Activated CD4-positive, alpha-beta memory T cell treated with anti-CD3 and anti-CD28 coated beads, Interleukin-2, amount 10 ng/mL, durations not matched to agents 7 days and 5 days (primary cell): ENCODE data around the gene SPATA31A6. TPM values are rescaled to one million over a fixed set of nuclear protein-coding genes. Genes with fewer than 3 reads are reported as not detected.
"Not testable (repeated sequence)": the region's sequence is repeated elsewhere in the genome, so short reads cannot be mapped to it uniquely, and the experiment has no call there.

Experiments used
- CTCF ChIA-PET: fragments of 350-600 bp; sonication (Branson Sonifier 250); formaldehyde crosslinking; loops from one replicate; lab custom pipeline; 2021; ENCODE audit warnings: antibody characterized with exemption, inconsistent platforms; lab: Charles Lee
- POLR2A ChIA-PET: fragments of 350-600 bp; sonication (Branson Sonifier 250); formaldehyde crosslinking; loops from one replicate; lab custom pipeline; 2021; ENCODE audit warnings: antibody characterized with exemption; lab: Charles Lee
- DNase-seq: peaks from one replicate; pipeline ENCODE4 v3.0.0-alpha.2; 2020
- H3K27ac Mint-ChIP-seq: one replicate; pipeline ENCODE4 v1.8.0; 2021; ENCODE audit warnings: mild to moderate bottlenecking, mixed read lengths
- H3K27me3 Mint-ChIP-seq: one replicate; pipeline ENCODE4 v1.8.0; 2021; ENCODE audit warnings: mixed read lengths
- H3K36me3 Mint-ChIP-seq: one replicate; pipeline ENCODE4 v1.8.0; 2021; ENCODE audit warnings: low read depth, mixed read lengths
- H3K4me1 Mint-ChIP-seq: one replicate; pipeline ENCODE4 v1.8.0; 2021; ENCODE audit warnings: mixed read lengths
- H3K4me3 Mint-ChIP-seq: one replicate; pipeline ENCODE4 v1.8.0; 2021; ENCODE audit warnings: mild to moderate bottlenecking, mixed read lengths
- H3K9me3 Mint-ChIP-seq: one replicate; pipeline ENCODE4 v1.8.0; 2021; ENCODE audit warnings: mixed read lengths
- total RNA-seq, 2 experiments: library from RNA; stranded (reverse); gene quantifications; one replicate each; pipeline ENCODE4 v1.2.3, GENCODE V29; 2021

SPATA31A6 gene
- total RNA-seq: not detected

DNA sequence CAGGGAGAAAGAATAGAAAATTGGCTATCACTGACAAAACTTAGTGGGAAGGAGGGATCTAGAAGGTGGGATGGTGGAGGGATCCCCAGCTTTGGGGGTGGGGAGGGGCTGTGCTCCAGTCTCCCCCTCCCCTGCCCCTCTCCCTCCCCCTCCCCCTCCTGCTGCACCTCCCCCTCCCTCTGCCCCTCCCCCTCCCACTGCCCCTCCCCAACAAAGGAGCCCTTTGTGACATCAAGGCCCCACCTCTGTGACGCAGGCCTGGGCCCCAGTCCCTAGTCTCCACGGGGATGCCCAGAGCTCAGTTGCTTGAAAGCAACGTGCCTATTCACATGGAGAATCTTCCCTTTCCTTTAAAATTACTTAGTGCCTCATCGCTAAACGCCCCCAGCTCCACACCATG, at the start of gene SPATA31A6:
Gene SPATA31A6 (plus strand): TSS at position 301 of the 400 bp plus-strand sequence. CDS start 29 bp downstream, at position 330.
- H3K27me3 Mint-ChIP-seq, H3K27ac Mint-ChIP-seq, H3K4me1 Mint-ChIP-seq, DNase-seq, H3K36me3 Mint-ChIP-seq, H3K4me3 Mint-ChIP-seq, POLR2A ChIA-PET, H3K9me3 Mint-ChIP-seq, CTCF ChIA-PET: not testable (repeated sequence)

DNA sequence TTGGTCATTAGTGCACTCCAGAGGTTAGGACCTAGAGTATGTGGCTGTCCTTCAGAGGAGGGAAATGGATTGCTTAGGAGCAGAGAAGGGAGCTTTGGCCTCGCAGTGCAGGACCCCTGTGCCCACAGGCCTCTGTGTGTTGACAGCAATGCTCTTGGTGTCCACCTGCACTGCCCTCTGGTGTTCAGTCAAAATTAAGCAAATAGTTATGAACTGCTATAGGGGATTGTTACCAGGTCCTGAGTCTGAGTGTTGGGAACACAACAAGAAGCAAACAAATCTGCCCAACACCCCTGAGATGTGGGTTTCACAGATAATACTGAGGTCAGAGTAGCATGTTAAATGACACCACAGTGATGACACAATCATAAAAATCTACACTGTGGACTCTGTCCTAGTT, 23.2 kb upstream of the SPATA31A6 start:
- H3K9me3 Mint-ChIP-seq, CTCF ChIA-PET, H3K27me3 Mint-ChIP-seq, DNase-seq, H3K27ac Mint-ChIP-seq, POLR2A ChIA-PET, H3K4me3 Mint-ChIP-seq, H3K4me1 Mint-ChIP-seq, H3K36me3 Mint-ChIP-seq: not testable (repeated sequence)

DNA sequence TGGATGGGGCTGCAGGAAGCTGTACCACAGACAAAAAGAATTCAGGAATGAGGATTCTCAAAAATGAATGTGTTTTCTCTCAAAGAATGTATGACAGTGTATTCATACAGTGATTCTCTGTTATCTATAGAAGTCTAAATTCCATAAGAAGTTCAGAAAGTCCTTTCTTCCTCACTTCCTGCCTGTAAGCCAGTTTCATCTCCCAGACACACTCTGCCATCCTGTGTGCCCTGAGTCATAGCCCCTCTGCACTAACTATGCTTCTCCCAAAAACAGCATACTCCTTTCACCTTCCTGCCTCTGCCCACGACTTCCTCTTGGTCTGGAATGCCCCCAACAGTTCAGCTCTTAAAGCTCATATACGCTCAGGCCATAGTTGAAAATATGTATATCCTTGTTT, 36.4 kb downstream of the SPATA31A6 start:
- H3K4me3 Mint-ChIP-seq, H3K27me3 Mint-ChIP-seq, CTCF ChIA-PET, H3K27ac Mint-ChIP-seq, DNase-seq, H3K36me3 Mint-ChIP-seq, H3K9me3 Mint-ChIP-seq, H3K4me1 Mint-ChIP-seq, POLR2A ChIA-PET: not testable (repeated sequence)

DNA sequence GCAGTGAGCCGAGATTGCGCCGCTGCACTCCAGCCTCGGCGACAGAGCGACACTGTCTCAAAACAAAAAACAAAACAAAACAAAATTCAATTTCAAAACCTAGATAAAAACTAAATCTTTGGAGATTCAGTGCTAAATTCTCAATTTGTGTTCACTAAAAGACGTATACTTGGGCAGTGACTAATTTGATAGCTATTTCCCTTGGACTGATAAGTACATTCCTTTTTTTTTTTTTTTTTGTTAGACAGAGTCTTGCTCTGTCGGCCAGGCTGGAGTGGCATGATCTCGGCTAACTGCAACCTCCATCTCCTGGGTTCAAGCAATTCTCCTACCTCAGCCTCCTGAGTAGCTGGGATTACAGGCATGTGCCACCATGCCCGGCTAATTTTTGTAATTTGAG, 39.8 kb downstream of the SPATA31A6 start:
- H3K9me3 Mint-ChIP-seq, H3K27me3 Mint-ChIP-seq, H3K4me3 Mint-ChIP-seq, H3K27ac Mint-ChIP-seq, POLR2A ChIA-PET, H3K36me3 Mint-ChIP-seq, DNase-seq, CTCF ChIA-PET, H3K4me1 Mint-ChIP-seq: not testable (repeated sequence)

DNA sequence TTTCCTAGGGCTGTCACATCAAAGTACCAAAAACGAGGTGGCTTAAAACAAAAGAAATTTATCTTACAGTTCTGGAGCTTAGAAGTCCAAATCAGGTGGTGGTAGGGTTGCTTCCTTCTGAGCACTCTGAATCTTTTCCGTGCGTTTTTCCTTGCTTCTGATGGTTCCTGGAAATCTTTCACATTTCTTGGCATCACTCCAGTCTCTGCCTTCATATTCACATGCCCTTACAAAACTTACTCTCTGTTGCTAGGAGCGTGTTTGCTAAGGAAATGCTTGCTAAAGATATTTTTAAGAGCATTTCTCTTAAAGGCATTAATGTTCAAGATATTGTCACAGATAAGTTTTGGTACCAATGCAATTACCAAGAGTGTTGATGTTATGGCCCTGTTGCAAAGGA, 49.6 kb downstream of the SPATA31A6 start:
- H3K4me3 Mint-ChIP-seq, H3K9me3 Mint-ChIP-seq, CTCF ChIA-PET, H3K4me1 Mint-ChIP-seq, H3K27me3 Mint-ChIP-seq, DNase-seq, H3K27ac Mint-ChIP-seq, POLR2A ChIA-PET, H3K36me3 Mint-ChIP-seq: not testable (repeated sequence)

DNA sequence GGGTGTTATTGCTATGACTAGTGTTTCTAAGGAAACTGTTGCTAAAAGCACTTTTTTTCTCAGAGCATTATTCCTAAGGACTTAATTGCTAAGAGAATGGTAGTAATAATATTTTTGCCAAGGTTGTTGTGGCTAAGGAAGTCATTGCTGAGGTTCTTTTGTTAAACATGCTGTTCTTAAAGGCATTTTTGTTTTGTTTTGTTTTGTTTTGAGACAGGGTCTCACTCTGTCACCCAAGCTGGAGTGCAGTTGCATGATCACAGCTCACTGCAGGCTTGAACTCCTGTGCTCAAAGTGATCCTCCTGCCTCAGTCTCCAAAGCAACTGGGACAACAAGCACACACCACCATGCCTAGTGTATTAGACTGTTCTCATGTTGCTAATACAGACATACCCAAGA, 51.2 kb downstream of the SPATA31A6 start:
- CTCF ChIA-PET, H3K27me3 Mint-ChIP-seq, H3K27ac Mint-ChIP-seq, H3K36me3 Mint-ChIP-seq, H3K4me1 Mint-ChIP-seq, H3K9me3 Mint-ChIP-seq, H3K4me3 Mint-ChIP-seq, DNase-seq, POLR2A ChIA-PET: not testable (repeated sequence)

DNA sequence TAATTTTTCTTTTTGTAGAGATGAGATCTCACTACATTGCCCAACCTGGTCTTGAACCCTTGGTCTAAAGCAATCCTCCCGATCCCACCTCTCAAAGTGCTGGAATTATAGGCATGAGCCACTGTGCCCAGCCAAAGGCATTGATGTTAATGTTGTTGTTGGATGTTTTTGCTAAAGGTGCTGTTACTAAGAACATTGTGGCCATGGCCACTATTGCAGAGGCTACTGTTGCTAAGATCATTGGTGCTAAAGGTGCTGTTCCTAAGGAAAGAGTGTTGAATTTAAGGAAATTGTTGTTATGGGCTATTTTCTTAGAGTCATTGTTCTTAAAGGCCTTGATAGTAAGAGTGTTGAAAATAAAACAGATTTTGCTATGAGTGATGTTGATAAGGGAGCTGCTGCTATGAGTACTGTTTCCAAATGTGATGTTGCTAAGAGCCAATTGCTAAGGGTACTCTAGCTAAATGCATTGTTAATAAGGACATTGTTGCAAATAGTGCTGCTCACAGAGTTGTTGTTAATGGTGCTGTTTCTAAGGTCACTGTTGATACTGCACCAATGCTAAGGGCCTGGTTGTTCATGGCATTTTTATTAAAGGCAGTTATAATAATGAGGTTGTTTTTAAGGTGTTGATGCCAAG, 52.0 kb downstream of the SPATA31A6 start:
- H3K4me1 Mint-ChIP-seq, H3K27me3 Mint-ChIP-seq, H3K4me3 Mint-ChIP-seq, H3K36me3 Mint-ChIP-seq, DNase-seq, POLR2A ChIA-PET, H3K27ac Mint-ChIP-seq, CTCF ChIA-PET, H3K9me3 Mint-ChIP-seq: not testable (repeated sequence)

DNA sequence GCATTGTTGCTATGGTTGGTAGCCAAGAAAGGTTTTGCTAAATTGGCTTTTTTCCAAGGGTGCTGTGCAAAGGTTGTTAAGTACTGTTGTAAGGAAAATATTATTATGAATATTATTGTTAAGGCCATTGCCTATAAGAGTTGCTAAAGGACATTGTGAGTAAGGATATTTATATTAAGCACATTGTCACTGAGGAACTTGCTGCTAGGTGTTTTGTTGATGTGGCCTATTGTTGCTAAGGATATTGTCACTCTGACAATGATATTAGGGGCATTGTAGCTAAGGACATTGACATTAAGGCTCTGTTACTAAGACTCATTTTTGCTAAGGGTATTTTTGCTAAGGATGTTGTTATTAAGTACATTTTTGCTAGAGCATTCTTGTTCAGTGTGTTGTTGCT, 52.6 kb downstream of the SPATA31A6 start:
- H3K9me3 Mint-ChIP-seq, DNase-seq, H3K4me3 Mint-ChIP-seq, H3K4me1 Mint-ChIP-seq, CTCF ChIA-PET, H3K27ac Mint-ChIP-seq, POLR2A ChIA-PET, H3K27me3 Mint-ChIP-seq, H3K36me3 Mint-ChIP-seq: not testable (repeated sequence)

DNA sequence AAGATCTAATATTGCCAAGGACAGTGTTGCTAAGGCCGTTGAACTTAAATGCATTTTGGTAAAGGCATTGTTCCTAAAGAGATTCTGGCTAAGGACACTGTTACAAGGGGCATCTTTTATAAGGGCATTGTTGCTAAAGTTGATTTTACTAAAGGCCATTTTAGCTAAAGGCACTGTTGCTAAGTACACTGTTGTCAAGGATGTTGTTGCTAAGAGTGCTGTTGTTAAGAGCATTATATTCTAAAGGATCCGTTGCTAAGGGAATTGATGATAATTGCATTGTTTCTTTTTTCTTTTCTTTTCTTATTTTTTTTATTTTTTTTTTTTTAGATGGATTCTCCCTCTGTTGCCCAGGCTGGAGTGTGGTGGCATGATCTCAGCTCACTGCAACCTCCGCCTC, 53.9 kb downstream of the SPATA31A6 start:
- H3K27ac Mint-ChIP-seq, H3K4me3 Mint-ChIP-seq, H3K36me3 Mint-ChIP-seq, H3K9me3 Mint-ChIP-seq, H3K4me1 Mint-ChIP-seq, H3K27me3 Mint-ChIP-seq, POLR2A ChIA-PET, DNase-seq, CTCF ChIA-PET: not testable (repeated sequence)

DNA sequence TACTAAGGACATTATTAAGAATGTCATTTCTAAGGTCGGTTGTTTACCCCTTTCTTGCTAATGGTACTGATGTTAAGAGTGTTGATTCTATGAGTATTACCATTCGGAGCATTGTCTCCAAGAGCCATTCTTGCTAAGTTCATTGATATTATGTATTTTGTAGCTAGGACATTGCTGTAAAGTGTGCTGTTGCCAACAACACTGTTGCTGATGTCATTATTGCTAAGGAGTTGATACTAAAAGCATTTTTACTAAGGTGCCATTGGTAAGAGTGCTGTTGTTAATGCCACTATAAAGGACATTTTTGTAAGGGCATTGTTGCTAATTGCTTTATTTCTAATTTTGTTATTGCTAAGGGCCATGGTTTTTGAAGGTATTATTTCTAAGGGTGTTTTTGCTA, 55.4 kb downstream of the SPATA31A6 start:
- H3K4me3 Mint-ChIP-seq, H3K27me3 Mint-ChIP-seq, H3K4me1 Mint-ChIP-seq, H3K27ac Mint-ChIP-seq, DNase-seq, H3K36me3 Mint-ChIP-seq, H3K9me3 Mint-ChIP-seq, CTCF ChIA-PET, POLR2A ChIA-PET: not testable (repeated sequence)

Other genes with a start within 250 kb of the SPATA31A6 start
- not detected for gene CNTNAP3B, start 54.2 kb upstream of the SPATA31A6 start, total RNA-seq